GM19328 (cell line): Measurements from ENCODE around the gene SLC25A41.

Experiments
- ATAC-seq: cut with Tn5 transposase; IDR thresholded peaks from one replicate; pipeline ENCODE4 v1.9.1; 2021; ENCODE audit warnings: mild to moderate bottlenecking, moderate library complexity; ENCODE audit not compliant: unreplicated experiment

The SLC25A41 gene

GRCh38 chr19:6460099-6460884 lies 26.7 kb upstream of the SLC25A41 start:
- ATAC-seq = peak; percentile 78

- no peak for ATAC-seq
Measured at GRCh38 chr19:6459262-6460098, 25.9 kb upstream of the SLC25A41 start, which contains the start of gene SLC25A23. Gene SLC25A23 (minus strand): TSS chr19:6459792. CDS start chr19:6459628, 164 bp downstream.

GRCh38 chr19:6458695-6459261 lies 25.2 kb upstream of the SLC25A41 start:
- no peak for ATAC-seq

GRCh38 chr19:6457958-6458694 lies 24.6 kb upstream of the SLC25A41 start:
- no peak for ATAC-seq

GRCh38 chr19:6455924-6456323 lies 22.4 kb upstream of the SLC25A41 start:
- ATAC-seq = no peak

GRCh38 chr19:6453951-6454565 lies 20.5 kb upstream of the SLC25A41 start:
- ATAC-seq = no peak

GRCh38 chr19:6452899-6453298 lies 19.3 kb upstream of the SLC25A41 start:
- ATAC-seq = no peak

- no peak for ATAC-seq
Measured at GRCh38 chr19:6452223-6452614, 18.7 kb upstream of the SLC25A41 start.

- no peak for ATAC-seq
Measured at GRCh38 chr19:6451583-6452222, 18.1 kb upstream of the SLC25A41 start.

GRCh38 chr19:6450166-6450565 lies 16.6 kb upstream of the SLC25A41 start:
- ATAC-seq = no peak

GRCh38 chr19:6448045-6448444 lies 14.5 kb upstream of the SLC25A41 start:
- ATAC-seq = no peak

GRCh38 chr19:6446452-6446851 lies 12.9 kb upstream of the SLC25A41 start:
- ATAC-seq = no peak

- ATAC-seq = no peak
Measured at GRCh38 chr19:6443986-6444385, 10.4 kb upstream of the SLC25A41 start.

GRCh38 chr19:6442087-6442688 lies 8.6 kb upstream of the SLC25A41 start:
- ATAC-seq = no peak

GRCh38 chr19:6440905-6441304 lies 7.3 kb upstream of the SLC25A41 start:
- no peak for ATAC-seq

GRCh38 chr19:6439743-6440142 lies 6.2 kb upstream of the SLC25A41 start:
- ATAC-seq = no peak

- no peak for ATAC-seq
Measured at GRCh38 chr19:6433165-6433564, 398 bp downstream of the SLC25A41 start.

GRCh38 chr19:6431891-6432290 lies 1.7 kb downstream of the SLC25A41 start:
- no peak for ATAC-seq

GRCh38 chr19:6429419-6430221 lies 3.9 kb downstream of the SLC25A41 start:
- no peak for ATAC-seq
